Astrocyte of the spinal cord (primary cell): Measurements from ENCODE around the gene ACSL5.

Experiments used
- DNase-seq: peaks from one replicate; pipeline ENCODE4 v3.0.0; 2011; ENCODE audit warnings: low read depth, low spot score
- H3K4me3 ChIP-seq: 2 replicates; pipeline ENCODE4 v1.5.1; 2011; ENCODE audit warnings: low read depth, mild to moderate bottlenecking, low read length, moderate library complexity
- CTCF ChIP-seq: IDR thresholded peaks from 2 replicates; pipeline ENCODE4 v1.5.1; 2012; ENCODE audit warnings: low read depth, mild to moderate bottlenecking, low read length, inconsistent platforms
- in situ Hi-C: cut with HindIII; loops from 2 replicates; pipeline ENCODE4 v1.10.0; 2017; ENCODE audit warnings: low sequenced_read_pairs

ACSL5 gene

DNA sequence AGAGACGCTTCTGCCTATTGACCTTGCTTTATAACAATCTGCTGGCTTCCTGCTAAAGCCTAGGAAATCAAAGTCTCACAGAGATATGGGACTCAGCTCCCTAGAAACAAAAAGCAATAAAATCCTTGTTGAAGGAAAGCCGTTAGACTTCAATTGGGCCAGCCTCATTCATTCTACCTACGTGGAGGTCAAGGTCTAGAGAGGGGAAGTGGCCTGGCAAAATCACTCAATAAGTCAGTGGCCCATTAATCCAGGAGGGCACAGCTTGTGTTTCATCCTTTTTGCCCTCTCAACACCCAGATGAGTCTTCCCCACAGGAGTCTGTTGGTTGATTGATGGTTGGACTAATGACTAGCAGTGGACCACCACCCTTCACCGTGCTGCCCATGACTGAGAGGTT, 40.5 kb upstream of the ACSL5 start:
- in situ Hi-C loops: no loop called here
- no peak for DNase-seq
- TF ChIP-seq CTCF: no peak
- no peak overlapping the region for H3K4me3 ChIP-seq

- no peak for DNase-seq
- no peak overlapping the region for H3K4me3 ChIP-seq
- in situ Hi-C loops: no loop called here
- no peak for TF ChIP-seq CTCF
These were observed 38.6 kb upstream of the ACSL5 start for GRCh38 chr10:112335111-112335867.

DNA sequence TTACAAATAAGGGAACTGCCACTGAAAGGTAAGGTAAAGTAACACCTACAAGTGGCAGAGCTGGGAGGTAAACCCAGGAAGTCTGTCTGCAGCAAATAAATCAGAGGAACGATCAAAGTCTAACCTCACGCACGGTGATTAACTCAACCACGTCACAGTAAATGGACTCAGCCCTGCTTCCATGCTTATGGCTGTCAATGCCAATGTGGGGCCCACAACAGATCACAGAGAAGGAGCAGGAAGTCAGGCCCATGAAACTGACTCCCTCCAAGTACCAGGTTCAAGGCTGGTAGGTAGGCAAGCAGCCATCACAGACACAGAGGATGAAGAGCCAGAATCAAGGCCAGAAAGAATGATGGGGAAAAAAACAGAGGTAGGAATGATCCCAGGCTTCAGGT, 38.0 kb upstream of the ACSL5 start:
- in situ Hi-C loops: no loop called here
- TF ChIP-seq CTCF: no peak
- no peak overlapping the region for H3K4me3 ChIP-seq
- DNase-seq: no peak

DNA sequence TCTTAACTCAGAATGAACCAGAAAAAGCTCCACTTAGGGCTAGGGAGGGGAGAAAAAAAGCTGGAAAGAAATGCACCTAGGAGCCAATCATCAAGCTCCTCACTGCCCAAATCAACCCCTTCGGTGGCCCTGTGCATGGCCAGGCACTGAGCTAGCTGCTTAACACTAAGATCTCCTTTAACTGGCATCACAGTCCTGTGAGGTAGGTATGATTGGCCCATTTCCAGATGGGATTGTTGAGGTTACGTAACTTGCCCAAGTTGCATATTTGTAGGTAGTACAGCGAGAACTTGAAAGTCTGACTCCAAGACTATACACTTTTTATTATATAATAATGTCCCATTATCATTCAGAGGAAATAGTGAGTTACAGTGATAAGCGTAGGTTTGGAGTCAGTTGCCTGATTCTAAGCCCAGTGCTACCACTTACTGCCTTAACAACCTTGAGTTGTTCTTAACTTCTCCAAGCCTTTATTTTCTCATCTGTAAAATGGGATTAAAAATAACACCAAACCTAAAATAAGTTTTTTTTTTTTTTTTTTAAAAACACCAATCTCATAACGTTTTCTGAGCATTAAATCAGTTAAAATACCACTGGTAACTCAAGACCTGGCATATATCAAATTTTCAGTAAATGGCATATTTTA, 37.2 kb upstream of the ACSL5 start:
- DNase-seq: no peak
- no peak for TF ChIP-seq CTCF
- in situ Hi-C loops: no loop called here
- no peak overlapping the region for H3K4me3 ChIP-seq

GRCh38 chr10:112338957-112339356, 35.0 kb upstream of the ACSL5 start:
- no peak overlapping the region for H3K4me3 ChIP-seq
- TF ChIP-seq CTCF: no peak
- in situ Hi-C loops: no loop called here
- DNase-seq: no peak

GRCh38 chr10:112340601-112341000, 33.3 kb upstream of the ACSL5 start:
- no peak for TF ChIP-seq CTCF
- H3K4me3 ChIP-seq: no peak overlapping the region
- no peak for DNase-seq
- in situ Hi-C loops: no loop called here
